Thymus (tissue), 11 donors: ENCODE results near the gene MARCKS. TPM values are rescaled to one million over a fixed set of nuclear protein-coding genes. Genes with fewer than 3 reads are reported as not detected.

Source experiments
- DNase-seq, 9 donors: peaks; one replicate each; pipeline ENCODE4 v3.0.0-alpha.2; 2013; ENCODE audit warnings: low spot score in 9 of 9, low read depth in 6 of 9, missing footprints in 1 of 9
- H3K27ac ChIP-seq, 2 donors: one replicate each; pipeline ENCODE4 v1.5.1; 2013; ENCODE audit warnings: control low read depth in 1 of 2, low read depth in 1 of 2, low read length in 1 of 2, mild to moderate bottlenecking in 1 of 2, moderate library complexity in 1 of 2
- H3K27me3 ChIP-seq, 2 donors: one replicate each; pipeline ENCODE4 v1.5.1; 2013; ENCODE audit warnings: low read length in 1 of 2; ENCODE audit not compliant: control insufficient read depth in 2 of 2, insufficient read depth in 1 of 2
- H3K36me3 ChIP-seq, 2 donors: one replicate each; pipeline ENCODE4 v1.5.1; 2013; ENCODE audit warnings: low read length in 1 of 2, mild to moderate bottlenecking in 1 of 2, moderate library complexity in 1 of 2; ENCODE audit not compliant: control insufficient read depth in 2 of 2, insufficient read depth in 2 of 2
- H3K4me1 ChIP-seq, 2 donors: one replicate each; pipeline ENCODE4 v1.5.1; 2013; ENCODE audit warnings: low read length in 2 of 2; ENCODE audit not compliant: control insufficient read depth in 2 of 2, insufficient read depth in 2 of 2
- H3K4me3 ChIP-seq, 2 donors: one replicate each; pipeline ENCODE4 v1.5.1; 2013; ENCODE audit warnings: low read length in 2 of 2, control low read depth in 1 of 2, mild to moderate bottlenecking in 1 of 2
- H3K9me3 ChIP-seq, 2 donors: one replicate each; pipeline ENCODE4 v1.5.1; 2013; ENCODE audit warnings: low read length in 1 of 2, mild to moderate bottlenecking in 1 of 2; ENCODE audit not compliant: control insufficient read depth in 2 of 2, insufficient read depth in 1 of 2
- WGBS: extraction: QIAGEN DNeasy Blood & Tissue Kit; methylation state at CpG from one replicate; pipeline ENCODE4 v1.1.7; 2013; 5-methylcytosine and 5-hydroxymethylcytosine counted together
- polyA plus RNA-seq: library from polyadenylated mRNA; stranded (reverse); fragments of 200-250 nt; gene quantifications from one replicate; pipeline ENCODE4 v1.2.3, GENCODE V29; 2013
- total RNA-seq: library from RNA; stranded (reverse); fragments of 120-200 nt; gene quantifications from one replicate; pipeline ENCODE4 v1.2.4, GENCODE V29; 2013
- donor health status: healthy.

MARCKS gene
- total and polyA plus RNA-seq, 2 donors = 87.5 to 94.5 TPM

GRCh38 chr6:113856375-113856624 is 845 bp upstream of the MARCKS start:
- peaks cover 3 to 7% of the 10 kb centered on the region in 2 donors for H3K36me3 ChIP-seq
- H3K9me3 ChIP-seq = no peaks in the 10 kb centered on the region
- 1% methylated on average over 10 of the region's 10 CpGs for WGBS
- peak overlapping the region; percentile 79 to 91 for H3K4me3 ChIP-seq
- DNase-seq = no peak
- H3K4me1 ChIP-seq = peaks cover 11 to 21% of the 10 kb centered on the region in 2 donors
- peaks cover 0 to 2% of the 10 kb centered on the region in 2 donors for H3K27me3 ChIP-seq
- H3K27ac ChIP-seq = peak overlapping the region; percentile 86 to 93

- Histone ChIP-seq H3K27ac (peak overlapping the region; percentile 93 to 94), H3K9me3 (no peaks in the 10 kb centered on the region), H3K27me3 (peaks cover 0 to 2% of the 10 kb centered on the region in 2 donors), H3K36me3 (peaks cover 3 to 11% of the 10 kb centered on the region in 2 donors), H3K4me1 (peaks cover 11 to 21% of the 10 kb centered on the region in 2 donors), H3K4me3 (peak overlapping the region; percentile 79 to 91)
- under 1% methylated on average over 43 of the region's 43 CpGs for WGBS
- DNase-seq = peak in 8 of 9 donors; percentile 42 to 88 (median 62)
These were observed 673 bp downstream of the MARCKS start for GRCh38 chr6:113857556-113858479.

DNA sequence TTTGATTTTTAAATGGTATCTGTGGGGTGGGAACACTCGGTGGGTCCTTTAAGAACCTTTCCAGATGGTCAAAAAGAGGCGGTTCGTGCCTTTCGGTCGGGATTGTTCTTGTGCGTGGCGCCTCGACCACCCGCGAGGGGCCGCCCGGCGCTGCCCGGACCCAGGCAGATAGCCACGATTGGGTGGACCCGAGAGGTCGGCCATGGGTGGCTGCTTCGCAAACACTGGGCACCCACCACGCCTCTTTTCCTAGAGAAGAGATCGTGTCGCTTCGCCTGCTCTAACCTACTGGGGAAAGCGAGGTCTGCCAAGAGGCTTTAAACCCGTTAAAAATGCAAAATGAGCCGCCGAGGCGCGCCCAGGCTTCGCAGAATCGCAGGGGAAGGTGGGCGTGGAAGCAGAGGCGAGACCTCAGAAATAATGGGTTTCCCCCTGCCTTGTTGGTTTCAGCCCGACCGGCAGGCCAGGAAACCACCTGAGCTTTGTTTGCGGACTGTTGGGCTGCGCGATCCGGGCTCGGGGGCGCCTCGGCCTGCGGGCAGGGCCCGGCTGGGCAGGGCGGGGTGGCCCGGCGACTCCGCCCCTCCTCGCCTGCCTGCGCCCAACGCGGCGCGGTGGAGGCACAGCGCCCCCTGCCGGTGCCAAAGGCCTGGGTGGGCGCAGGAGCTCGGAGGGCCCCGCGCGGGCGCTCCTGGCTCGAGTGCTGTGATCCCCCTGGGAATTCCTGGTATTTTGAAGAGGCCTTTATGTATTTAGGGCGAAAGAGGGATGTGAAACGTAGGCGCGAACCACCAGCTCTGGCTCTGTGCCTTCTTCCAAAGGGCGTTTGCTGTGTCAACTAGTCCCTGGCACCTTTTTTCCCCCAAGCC is 1.6 kb downstream of the MARCKS start:
- peaks cover 3 to 11% of the 10 kb centered on the region in 2 donors for H3K36me3 ChIP-seq
- peak overlapping the region; percentile 93 to 94 for H3K27ac ChIP-seq
- peak in 8 of 9 donors; percentile 72 to 93 (median 85) for DNase-seq
- WGBS = under 1% methylated on average over 67 of the region's 67 CpGs
- peaks cover 11 to 21% of the 10 kb centered on the region in 2 donors for H3K4me1 ChIP-seq
- no peaks in the 10 kb centered on the region for H3K9me3 ChIP-seq
- H3K27me3 ChIP-seq = peaks cover 0 to 2% of the 10 kb centered on the region in 2 donors
- peak overlapping the region; percentile 79 to 91 for H3K4me3 ChIP-seq

DNA sequence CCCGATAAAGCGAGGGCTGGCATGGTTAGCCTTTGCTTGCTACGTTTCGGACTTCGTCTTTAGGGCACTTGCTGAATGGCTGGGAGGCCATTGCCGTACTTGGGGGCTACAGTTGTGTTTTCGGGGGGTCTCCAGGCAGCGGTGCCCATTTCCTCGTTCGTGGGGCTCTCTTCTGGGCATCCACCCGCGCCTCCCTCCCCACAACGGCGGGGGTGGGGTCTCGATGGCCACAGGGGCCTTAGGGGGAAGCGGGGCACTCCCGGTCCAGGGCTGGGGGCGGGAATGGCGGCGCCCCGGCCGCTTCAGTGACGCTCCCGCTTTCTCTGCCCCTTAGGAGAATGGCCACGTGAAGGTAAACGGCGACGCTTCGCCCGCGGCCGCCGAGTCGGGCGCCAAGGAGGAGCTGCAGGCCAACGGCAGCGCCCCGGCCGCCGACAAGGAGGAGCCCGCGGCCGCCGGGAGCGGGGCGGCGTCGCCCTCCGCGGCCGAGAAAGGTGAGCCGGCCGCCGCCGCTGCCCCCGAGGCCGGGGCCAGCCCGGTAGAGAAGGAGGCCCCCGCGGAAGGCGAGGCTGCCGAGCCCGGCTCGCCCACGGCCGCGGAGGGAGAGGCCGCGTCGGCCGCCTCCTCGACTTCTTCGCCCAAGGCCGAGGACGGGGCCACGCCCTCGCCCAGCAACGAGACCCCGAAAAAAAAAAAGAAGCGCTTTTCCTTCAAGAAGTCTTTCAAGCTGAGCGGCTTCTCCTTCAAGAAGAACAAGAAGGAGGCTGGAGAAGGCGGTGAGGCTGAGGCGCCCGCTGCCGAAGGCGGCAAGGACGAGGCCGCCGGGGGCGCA is 2.4 kb downstream of the MARCKS start:
- DNase-seq = peak in 2 of 9 donors; percentile 30 to 40
- H3K27me3 ChIP-seq = peaks cover 0 to under 1% of the 10 kb centered on the region in 2 donors
- H3K36me3 ChIP-seq = peaks cover 3 to 11% of the 10 kb centered on the region in 2 donors
- H3K9me3 ChIP-seq = no peaks in the 10 kb centered on the region
- peak overlapping the region; percentile 79 to 91 for H3K4me3 ChIP-seq
- WGBS = 50% methylated on average over 90 of the region's 90 CpGs
- peak overlapping the region; percentile 77 to 91 for H3K27ac ChIP-seq
- peaks cover 8 to 14% of the 10 kb centered on the region in 2 donors for H3K4me1 ChIP-seq

GRCh38 chr6:113860181-113860955 is 3.2 kb downstream of the MARCKS start:
- Histone ChIP-seq H3K9me3 (no peaks in the 10 kb centered on the region), H3K27me3 (no peaks in the 10 kb centered on the region), H3K36me3 (peaks cover 3 to 11% of the 10 kb centered on the region in 2 donors), H3K4me3 (peak overlapping the region in 1 of 2 donors; percentile 79), H3K27ac (peak overlapping the region in 1 of 2 donors; percentile 91), H3K4me1 (peaks cover 7 to 12% of the 10 kb centered on the region in 2 donors)
- peak in 1 of 9 donors; percentile 29 for DNase-seq
- WGBS = 87% methylated on average over 56 of the region's 56 CpGs

DNA sequence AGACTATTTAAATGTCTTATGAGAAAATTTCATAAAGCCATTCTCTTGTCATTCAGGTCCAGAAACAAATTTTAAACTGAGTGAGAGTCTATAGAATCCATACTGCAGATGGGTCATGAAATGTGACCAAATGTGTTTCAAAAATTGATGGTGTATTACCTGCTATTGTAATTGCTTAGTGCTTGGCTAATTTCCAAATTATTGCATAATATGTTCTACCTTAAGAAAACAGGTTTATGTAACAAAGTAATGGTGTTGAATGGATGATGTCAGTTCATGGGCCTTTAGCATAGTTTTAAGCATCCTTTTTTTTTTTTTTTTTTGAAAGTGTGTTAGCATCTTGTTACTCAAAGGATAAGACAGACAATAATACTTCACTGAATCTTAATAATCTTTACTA is 5.0 kb downstream of the MARCKS start:
- DNase-seq = no peak

DNA sequence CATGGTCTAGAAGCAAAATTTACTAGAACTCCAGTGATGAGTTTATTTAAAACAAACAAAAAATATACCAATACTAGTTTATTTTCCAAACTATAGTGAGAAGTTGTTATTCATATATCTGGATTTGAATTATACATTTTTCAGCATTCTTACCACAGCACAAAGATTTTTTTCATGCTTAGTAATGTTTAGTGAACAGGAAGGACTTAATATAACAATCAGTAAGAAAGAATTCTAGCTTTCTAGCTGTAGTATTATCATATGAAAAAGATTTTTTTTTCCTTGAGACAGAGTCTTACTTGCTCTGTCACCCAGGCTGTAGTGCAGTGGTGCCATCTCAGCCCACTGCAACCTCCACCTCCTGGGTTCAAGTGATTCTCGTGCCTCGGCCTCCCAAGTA is 13.8 kb downstream of the MARCKS start:
- Histone ChIP-seq H3K4me3 (no peak overlapping the region), H3K9me3 (no peaks in the 10 kb centered on the region), H3K27ac (no peak overlapping the region), H3K4me1 (peaks cover 0 to 6% of the 10 kb centered on the region in 2 donors), H3K36me3 (no peaks in the 10 kb centered on the region), H3K27me3 (no peaks in the 10 kb centered on the region)
- DNase-seq = no peak
- 97% methylated on average over 2 of the region's 2 CpGs for WGBS

More for the DNA sequence above, 5.0 kb downstream of the MARCKS start:
- Histone ChIP-seq H3K4me1 (peaks cover 3 to 5% of the 10 kb centered on the region in 2 donors), H3K4me3 (no peak overlapping the region), H3K9me3 (no peaks in the 10 kb centered on the region), H3K27me3 (no peaks in the 10 kb centered on the region), H3K27ac (no peak overlapping the region), H3K36me3 (peaks cover 3 to 11% of the 10 kb centered on the region in 2 donors)

- H3K4me3 ChIP-seq = no peak overlapping the region
- no peaks in the 10 kb centered on the region for H3K9me3 ChIP-seq
- H3K4me1 ChIP-seq = peaks cover 0 to 6% of the 10 kb centered on the region in 2 donors
- no peak overlapping the region for H3K27ac ChIP-seq
- DNase-seq = no peak
- H3K36me3 ChIP-seq = no peaks in the 10 kb centered on the region
- H3K27me3 ChIP-seq = no peaks in the 10 kb centered on the region
- WGBS = 65% methylated on average over 3 of the region's 3 CpGs
These were observed 14.8 kb downstream of the MARCKS start for GRCh38 chr6:113871975-113872374.
